Bronchial epithelial cell (primary cell): ENCODE data around the gene COL20A1. TPM values are rescaled to one million over a fixed set of nuclear protein-coding genes. Genes with fewer than 3 reads are reported as not detected.
"Not testable (repeated sequence)": the region's sequence is repeated elsewhere in the genome, so short reads cannot be mapped to it uniquely, and the experiment has no call there.

Experiments used
- DNase-seq: peaks from one replicate; pipeline ENCODE4 v3.0.0-alpha.2; 2010; ENCODE audit warnings: low read depth
- FAIRE-seq: peaks from 2 replicates; lab custom pipeline; 2011; peaks lifted over from hg19 to GRCh38; lab: Jason Lieb, UNC
- H3K27me3 ChIP-seq: 2 replicates; pipeline ENCODE4 v1.5.1; 2011; ENCODE audit warnings: low read length; ENCODE audit not compliant: control insufficient read depth, insufficient read depth
- H3K36me3 ChIP-seq: 2 replicates; pipeline ENCODE4 v1.5.1; 2011; ENCODE audit warnings: low read length; ENCODE audit not compliant: control insufficient read depth, insufficient read depth
- H3K4me3 ChIP-seq: 2 replicates; pipeline ENCODE4 v1.5.1; 2011; ENCODE audit warnings: mild to moderate bottlenecking, low read depth, low read length, control low read depth
- CTCF ChIP-seq: IDR thresholded peaks from 2 replicates; pipeline ENCODE4 v1.5.1; 2011; ENCODE audit warnings: mild to moderate bottlenecking, moderate library complexity, low read length, control low read depth, inconsistent platforms; ENCODE audit not compliant: insufficient read depth, severe bottlenecking
- total RNA-seq: library from RNA; depleted of rRNA; stranded (reverse); fragments of >200 nt; gene quantifications from 2 replicates; pipeline ENCODE4 v1.2.1, GENCODE V29; 2014

Gene COL20A1
- total RNA-seq, 1 donor from 2014 or later: not detected

GRCh38 chr20:63248835-63249591 lies 44.0 kb upstream of the COL20A1 start:
- DNase-seq: no peak
- no peak for TF ChIP-seq CTCF
- FAIRE-seq: no peak
- peaks cover 20% of the 10 kb centered on the region for H3K27me3 ChIP-seq
- H3K4me3 ChIP-seq: no peak overlapping the region
- H3K36me3 ChIP-seq: no peaks in the 10 kb centered on the region

GRCh38 chr20:63249891-63250290 lies 43.1 kb upstream of the COL20A1 start:
- TF ChIP-seq CTCF: no peak
- no peak for DNase-seq
- Histone ChIP-seq H3K4me3 (no peak overlapping the region), H3K36me3 (no peaks in the 10 kb centered on the region), H3K27me3 (peaks cover 23% of the 10 kb centered on the region)
- FAIRE-seq: no peak

GRCh38 chr20:63251350-63251749 lies 41.6 kb upstream of the COL20A1 start:
- not testable (repeated sequence) for DNase-seq, H3K36me3 ChIP-seq, H3K4me3 ChIP-seq, FAIRE-seq
- peaks cover 23% of the 10 kb centered on the region for H3K27me3 ChIP-seq

DNA sequence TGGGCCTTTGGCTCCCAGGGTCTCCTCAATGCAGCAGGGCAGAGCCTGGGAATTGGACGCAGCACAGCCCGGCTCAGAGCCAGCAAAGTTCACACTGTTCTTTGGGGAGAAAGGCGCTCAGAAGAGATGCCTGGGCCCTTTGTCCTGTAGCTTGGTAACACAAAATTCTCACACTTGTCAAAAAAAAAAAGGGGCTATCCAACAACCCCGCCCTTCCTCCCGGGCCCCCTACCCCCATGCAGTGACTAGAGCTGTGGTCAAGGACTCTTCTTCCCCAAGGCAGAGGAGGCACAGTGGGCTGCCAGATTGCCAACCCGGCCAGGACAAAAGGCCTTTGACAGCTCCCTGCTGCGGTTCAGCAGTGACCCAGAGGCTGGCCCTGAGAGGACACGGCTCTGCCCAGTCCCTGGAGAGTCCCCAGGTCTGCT lies 40.7 kb upstream of the COL20A1 start:
- peaks cover 18% of the 10 kb centered on the region for H3K27me3 ChIP-seq
- no peak for DNase-seq
- no peak overlapping the region for H3K4me3 ChIP-seq
- no peak for TF ChIP-seq CTCF
- H3K36me3 ChIP-seq: no peaks in the 10 kb centered on the region
- no peak for FAIRE-seq

- no peaks in the 10 kb centered on the region for H3K36me3 ChIP-seq
- DNase-seq (no peak), FAIRE-seq (no peak)
- no peak overlapping the region for H3K4me3 ChIP-seq
- H3K27me3 ChIP-seq: peaks cover 18% of the 10 kb centered on the region
- TF ChIP-seq CTCF: no peak
These were observed 39.9 kb upstream of the COL20A1 start for GRCh38 chr20:63253065-63253437.

GRCh38 chr20:63253438-63254231 lies 39.4 kb upstream of the COL20A1 start:
- no peak for DNase-seq
- Histone ChIP-seq H3K27me3 (peaks cover 18% of the 10 kb centered on the region), H3K36me3 (no peaks in the 10 kb centered on the region), H3K4me3 (peak overlapping the region; percentile 2)
- no peak for TF ChIP-seq CTCF
- FAIRE-seq: no peak
